GM19397 (cell line): Measurements from ENCODE around the gene MAGI1.

Experiments used
- ATAC-seq: cut with Tn5 transposase; IDR thresholded peaks from one replicate; pipeline ENCODE4 v1.9.1; 2021; ENCODE audit warnings: mild to moderate bottlenecking, moderate library complexity; ENCODE audit not compliant: unreplicated experiment

The MAGI1 gene

DNA sequence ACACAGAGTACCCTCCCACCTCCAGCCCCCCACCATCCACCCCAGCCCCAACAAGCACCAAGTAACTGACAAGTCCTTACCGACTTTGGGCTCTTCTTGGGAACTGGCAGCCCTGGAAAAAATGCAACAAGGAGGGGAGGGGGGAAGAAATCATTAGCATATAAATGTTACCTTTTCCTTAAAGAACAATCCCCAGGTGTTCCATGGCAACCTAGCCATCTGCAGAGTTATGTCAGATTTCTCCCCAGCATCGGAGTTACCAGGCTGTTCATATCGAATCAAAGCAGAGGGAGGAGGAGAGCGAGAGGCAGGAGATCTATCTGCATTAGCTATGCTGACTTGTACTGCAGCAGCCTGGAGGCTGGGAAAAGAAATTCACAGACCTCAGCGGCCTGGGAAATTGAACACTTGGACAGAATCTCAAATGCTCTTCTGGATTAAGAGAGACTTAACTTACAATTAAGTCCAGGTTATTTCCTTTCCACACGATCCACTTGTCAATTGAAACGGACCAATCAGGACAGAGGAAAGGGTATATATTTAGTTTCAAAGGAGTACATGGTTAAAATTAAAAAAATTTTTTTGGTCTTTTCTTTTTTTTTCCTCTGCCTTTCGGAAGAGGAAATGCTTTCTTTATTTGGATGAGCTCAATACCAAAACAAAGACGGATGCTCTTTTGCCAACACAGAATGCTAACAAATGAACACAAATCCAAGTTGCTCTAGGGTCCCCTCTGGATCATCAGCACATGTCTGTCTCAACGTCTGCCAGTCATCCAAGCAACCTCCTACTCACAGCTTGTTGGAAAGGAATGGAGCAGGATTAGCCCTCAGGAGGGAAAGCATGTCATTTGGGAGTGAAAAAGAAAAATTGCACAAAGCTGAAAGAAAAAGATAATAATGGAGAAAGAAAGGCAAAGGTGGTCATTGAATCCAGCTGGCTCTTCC lies 637.1 kb downstream of the MAGI1 start:
- ATAC-seq: no peak

DNA sequence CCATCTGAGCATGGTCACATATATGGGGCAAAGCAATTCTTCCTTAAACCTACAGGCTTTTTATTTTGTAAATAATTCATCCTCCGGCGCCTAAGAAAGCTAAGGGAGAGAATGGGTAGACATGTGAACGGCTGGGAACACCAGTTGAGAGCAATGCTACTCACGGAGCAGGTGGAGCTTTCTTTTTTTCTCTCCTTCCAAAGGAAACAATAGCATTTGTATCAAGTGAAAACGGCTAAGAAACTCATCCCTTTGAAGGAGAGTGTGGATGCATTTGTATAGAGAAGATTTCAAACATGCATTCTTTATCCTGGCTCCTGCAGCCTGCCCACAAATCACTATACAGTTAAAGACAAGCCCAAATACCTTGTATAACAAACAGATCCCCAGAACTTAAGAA lies 637.8 kb downstream of the MAGI1 start:
- ATAC-seq: no peak

DNA sequence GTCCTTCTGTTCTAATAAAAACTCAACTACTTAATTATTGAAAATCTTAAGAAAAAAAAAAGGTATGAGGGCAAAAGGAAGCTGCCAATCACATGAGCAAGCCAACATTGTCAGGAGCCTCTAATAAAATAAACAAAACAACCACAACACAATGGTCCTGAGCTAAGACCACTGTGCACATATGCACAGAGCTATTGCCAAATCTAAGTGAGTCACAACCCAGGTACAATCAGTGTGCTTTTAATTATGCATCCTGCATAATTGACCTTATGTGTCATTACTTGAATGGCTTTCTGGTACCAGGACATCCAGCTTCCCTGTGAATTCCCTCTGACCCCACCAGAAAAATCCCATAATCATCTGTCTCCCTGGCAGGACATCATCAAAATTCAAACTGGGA lies 639.8 kb downstream of the MAGI1 start:
- no peak for ATAC-seq

DNA sequence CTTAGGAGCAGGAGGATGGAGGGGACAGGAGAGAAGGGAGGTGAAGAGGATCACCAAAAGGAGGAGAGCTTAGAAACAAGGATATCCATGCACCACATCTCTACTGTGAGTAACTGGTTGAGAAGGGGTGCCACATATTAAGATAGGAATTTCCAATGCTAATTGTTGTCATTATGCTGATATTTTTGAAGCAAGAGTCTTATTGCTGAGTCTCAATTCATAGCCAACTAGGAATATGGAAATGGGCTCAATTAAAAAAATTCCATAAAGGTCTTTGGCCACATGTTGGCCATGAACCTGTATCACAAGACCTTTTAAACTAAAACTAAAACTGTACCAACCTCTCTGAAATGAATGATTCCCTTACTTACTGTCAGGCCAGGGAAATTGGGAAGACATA lies 642.6 kb downstream of the MAGI1 start:
- ATAC-seq: no peak

DNA sequence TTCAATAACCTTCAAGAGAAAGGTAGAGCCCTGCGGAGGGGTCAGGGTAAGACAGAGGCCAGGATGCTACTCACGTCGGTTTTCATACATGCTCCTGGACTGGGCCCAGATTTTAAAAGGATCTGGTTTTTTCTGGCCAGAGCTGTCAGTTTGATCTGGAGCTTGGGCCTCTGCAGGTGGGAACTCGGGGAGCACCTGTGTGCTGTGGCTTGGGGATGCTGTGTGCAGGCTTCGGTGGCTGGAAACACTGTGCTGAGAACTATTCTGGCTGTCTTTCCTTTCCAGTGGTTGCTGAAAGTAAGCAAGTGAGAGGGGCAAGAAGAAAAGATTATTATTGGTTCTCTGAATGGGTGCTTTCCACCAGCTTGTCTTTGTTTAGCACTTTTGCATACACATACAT lies 647.6 kb downstream of the MAGI1 start:
- ATAC-seq: no peak

DNA sequence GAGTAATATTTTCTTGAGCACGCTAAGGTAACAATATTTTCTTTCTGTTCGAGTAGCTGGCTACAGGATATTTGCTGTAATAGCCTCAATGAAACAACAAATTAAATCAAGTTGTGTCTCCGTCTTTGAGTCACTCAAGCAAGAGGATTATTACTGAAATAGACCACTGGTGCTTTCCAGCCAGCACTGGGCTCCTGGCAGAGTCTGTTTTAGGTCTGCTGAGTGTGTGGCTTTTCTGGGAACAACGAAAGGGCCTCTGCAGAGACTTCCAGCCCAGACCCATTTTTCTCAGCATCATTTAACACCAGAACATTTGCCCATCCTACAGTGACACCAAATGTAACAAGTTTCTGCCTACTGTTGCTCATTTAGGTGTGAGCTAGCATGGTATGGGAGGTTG lies 652.9 kb downstream of the MAGI1 start:
- ATAC-seq: no peak

DNA sequence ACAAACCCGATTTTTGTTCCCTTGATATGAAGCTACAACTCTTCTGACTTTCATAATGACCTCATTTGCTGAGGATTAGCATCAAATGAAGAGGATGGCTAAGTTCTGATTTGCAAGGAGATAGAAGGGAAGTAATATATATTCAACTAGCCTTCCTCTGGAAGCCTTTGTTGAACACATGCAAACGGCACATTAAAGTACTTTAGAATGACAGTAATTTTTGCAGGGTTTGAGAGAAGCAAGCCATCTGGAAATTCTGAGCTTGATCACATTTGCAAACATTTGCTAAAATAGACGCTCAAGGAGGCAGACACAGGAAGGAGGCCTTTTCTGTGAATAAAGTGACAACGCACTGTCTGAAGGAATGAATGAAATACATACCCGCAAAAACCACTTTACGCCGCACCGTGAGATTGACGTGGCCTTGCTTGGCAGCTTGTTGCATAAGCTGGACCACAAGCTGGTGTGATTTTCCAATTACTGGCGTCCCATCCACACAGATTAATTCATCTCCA lies 657.2 kb downstream of the MAGI1 start:
- no peak for ATAC-seq

DNA sequence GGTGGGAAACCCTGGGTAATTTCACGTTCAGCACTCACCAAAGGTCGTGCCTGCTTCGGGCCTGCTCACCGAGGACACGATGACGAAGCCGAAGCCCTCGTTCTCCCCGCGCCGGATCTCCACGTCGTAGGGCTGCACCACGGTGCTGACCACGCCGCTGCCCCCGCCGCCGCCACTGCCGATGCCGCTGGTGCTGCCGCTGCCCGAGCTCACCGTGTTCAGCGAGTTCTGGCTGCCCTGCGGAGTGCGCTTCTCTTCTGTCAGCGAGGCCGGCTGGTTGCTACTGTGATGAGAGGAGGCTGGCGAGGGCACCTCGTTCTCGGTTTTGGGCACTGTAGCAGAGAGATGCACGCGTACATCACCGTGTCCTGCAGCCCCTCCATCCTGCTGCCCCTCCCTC lies 659.5 kb downstream of the MAGI1 start:
- ATAC-seq: no peak

DNA sequence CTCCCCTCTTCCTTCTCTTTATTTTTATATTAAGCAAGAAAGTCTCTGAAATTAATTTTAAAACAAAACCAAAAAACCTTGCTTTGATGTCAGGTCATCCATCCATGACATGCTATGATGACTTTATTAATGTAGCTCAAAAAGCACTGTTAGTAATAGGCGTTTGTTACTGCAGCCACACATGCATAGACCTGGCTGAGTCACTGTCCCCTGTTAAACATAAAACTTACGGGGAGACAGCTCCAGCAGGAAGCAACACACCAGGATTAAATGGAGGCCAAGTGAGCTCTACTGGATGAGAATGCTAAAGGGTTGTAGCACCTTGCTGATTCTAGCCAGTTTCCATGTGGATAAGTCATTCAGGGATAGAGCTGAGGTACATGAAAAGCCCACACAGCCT lies 661.1 kb downstream of the MAGI1 start:
- ATAC-seq: no peak

DNA sequence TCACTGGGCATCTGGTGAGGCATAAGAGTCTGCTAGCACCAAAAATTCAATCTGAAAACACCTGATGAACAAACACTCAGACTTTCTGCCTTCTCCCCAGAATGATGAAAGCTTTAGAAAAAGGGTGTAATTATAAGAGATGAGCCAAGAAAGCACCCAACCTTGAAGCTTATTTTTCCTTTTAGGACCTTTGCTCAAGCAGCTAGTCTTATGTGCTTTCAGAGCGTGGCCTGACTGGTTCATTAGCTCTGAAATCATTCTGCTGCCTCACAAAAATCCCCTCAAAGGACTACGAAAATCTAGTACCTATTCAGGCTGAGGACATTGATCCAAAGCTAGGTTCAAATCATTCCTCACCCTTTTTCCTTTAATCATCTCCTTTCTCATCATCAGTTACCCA lies 662.3 kb downstream of the MAGI1 start:
- ATAC-seq: no peak

DNA sequence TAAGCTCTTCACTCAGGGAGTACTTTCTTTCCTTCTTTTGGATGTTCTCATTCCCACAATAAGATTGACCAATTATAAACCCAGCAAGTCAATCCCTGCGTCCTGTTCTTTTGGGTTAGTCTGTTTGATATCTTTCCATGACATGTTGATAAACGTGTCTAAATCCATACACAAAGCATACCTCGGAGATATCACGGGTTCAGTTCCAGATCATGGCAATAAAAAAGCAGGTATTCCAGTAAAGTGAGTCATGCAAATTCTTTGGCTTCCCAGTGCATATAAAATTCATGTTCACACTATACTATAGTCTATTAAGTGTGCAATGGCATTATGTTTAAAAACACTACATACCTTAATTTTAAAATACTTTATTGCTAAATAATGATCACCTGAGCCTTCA lies 667.7 kb downstream of the MAGI1 start:
- ATAC-seq: no peak

DNA sequence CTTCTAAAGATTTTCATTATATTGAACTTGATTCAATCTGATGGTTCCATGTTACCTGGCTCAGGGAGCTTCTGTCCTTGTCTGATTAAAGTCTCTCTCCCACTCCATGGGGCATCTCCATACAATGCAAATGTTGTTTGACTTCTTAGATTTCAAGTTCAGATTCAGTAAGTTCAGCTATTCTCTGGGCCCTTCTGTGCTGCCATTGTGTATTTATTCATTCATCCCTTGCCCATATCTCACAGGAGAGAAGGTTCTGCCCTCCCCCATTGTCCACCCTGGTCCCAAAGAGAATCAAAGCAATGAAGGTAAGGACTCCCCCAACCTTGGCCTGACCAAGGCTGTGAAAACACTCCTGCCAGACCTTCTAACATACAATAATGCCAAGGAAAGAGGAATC lies 669.9 kb downstream of the MAGI1 start:
- ATAC-seq: no peak

DNA sequence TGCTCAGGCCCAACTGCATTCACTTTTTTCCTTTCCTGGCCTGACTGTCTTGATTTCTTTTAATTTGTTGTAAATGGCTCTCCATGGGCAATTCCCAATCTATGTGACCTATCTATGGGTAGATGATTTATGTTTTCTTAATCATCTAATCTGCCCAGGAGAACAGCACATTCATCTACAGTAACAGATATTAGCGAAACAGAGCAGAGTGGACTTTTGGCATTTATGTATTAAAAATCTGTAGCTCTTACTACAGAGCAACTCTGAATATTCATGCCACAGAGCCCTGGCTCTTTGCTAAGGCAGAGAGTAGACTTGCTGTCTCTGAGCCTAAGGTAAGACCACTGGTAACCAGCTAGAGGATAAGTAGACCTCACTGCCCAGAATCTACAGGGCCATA lies 676.0 kb downstream of the MAGI1 start:
- ATAC-seq: no peak

DNA sequence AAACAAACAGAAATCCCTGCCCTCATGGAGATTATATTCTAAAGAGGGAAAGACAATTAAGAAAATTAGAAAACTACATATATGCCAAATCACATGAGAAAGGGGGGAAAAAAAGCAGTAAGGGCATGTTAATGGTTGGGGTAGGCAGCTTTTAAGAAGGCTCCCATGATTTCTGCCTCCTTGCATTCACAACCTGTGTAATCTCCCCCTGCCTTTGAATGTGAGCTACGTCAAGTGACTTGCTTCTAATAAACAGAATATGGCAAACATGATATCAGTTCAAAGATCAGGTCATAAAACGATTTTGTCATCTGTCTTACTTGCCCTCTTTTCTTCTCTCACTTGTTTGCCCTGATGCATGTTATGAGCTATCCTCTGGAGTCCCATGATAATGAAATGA lies 677.3 kb downstream of the MAGI1 start:
- no peak for ATAC-seq

DNA sequence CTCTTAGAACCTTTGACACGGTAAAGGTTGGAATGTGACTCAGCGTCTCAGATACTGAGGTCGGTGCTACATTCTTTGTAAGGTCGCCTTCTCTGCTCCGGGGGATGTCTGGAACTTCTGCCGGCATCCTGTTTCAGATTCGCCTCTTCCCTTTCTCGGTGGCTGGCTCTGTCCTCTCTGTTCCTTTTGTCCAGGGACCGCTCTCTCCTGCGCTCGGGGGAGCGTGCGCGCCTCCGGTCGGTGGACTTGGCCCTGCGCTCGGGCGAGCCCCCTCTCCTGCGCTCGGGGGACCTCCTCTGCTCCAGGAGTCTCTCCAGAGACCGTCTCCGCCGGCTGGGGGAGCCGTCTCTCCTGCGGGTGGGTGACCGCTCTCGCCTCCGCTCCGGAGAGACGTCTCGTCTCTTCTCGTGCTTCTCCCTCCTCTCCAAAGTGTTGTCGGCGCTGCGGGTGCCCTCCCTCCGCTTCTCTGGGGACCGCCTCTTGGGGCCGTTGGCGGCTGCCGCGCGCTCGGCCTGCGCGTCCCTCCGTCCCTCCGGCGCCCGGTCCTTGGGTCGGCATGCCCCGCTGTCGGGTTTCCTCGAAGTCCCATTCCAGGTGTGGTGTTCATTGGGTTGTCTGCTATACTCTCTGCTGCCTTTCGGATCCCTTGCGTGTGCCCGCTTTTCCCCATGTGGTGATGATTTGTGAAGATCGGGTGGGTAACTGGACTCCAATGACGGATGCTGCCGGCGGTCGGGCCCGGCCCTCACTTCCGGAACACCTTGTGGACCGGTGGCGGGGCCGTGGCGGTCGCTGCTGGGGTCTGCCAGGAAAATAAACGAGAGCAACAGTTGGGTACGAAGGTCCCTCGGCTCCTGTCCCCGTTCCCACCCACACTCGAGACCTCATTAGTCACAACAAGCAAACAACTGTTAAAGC lies 682.1 kb downstream of the MAGI1 start:
- no peak for ATAC-seq

DNA sequence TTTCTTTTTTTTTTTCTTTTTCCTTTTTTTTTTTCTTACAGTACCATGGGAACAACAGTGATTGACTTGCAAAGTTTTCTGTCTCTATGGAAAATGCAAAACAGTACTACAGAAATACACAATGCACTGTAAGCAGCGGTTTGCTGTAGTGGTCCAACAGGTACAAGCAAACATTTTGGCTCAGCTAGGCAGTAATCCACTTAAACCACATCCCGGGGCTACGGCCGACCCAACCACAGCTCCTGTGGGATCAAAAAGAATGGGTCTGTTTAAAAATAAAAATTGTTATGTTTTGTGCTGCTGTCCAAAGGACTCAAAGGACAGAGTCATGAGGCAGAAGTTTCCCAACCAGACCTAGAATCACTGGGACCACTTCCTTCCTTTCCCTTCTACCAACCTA lies 683.8 kb downstream of the MAGI1 start:
- ATAC-seq: no peak

DNA sequence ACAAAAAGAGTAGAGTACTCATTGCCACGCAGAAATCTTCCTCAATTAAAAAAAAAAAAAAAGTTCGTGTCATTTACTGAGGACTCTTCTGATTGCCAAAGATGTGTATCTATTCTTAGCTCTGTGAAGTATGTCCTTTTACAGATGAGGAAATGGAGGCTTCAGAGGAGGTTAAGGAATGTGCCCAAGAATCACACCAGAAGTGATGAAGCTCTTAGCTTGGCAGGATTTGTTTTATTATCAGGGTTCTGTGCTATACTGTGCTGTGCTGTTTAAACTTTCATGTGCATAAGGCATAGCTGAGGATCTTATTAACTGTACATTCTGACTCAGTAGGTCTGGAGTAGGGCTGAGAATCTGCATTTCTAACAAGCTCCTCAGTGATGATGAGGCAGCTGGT lies 685.8 kb downstream of the MAGI1 start:
- ATAC-seq: no peak

DNA sequence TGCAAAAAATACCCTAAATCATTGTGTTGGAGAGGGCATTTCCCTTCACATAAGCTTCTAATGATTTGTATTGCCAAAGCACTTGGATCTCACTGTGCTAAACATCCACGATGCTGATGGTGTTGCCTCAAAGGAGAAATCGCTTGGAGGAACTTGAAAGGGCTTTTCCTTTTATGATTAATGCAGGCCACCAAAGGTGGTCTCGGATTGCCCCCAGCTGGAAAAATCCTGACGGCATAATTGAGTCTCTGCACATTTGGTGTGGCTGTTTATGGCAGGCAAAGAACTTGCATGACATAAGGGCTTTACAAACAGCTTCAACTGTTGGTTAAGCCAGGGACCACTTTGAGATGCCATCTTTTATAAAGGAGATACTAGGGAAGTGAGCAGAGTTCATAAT lies 687.0 kb downstream of the MAGI1 start:
- no peak for ATAC-seq

DNA sequence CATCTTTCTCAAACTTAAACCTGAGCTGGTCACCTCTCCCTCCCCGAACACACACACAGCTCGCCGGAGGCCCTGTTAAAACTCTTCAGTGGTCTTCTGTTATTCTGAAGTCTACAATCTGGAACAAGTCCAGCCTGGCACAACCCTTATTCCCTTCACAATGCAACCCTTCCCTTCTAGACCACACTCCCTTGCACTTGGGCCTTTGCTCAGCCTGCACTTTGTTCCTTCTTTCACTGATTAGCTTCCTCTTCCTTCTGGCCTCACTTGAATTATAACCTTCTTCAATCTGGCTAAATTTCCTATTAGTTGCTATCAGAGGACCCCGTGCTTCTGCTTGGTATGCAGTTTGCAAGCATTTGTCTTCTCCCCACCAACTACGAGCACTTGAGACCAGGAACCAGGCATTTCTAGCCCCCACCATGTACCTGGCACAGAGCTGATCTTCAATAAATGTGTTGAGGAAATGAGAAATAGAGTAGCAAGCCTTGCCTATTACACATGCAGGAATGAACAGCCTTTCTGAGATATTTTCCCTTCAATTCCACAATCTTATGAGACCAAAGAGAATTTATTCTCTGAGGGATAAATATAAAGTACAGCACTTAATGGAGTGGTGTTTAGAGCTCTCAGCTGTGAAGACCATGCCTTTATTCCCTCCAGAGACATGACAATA lies 687.8 kb downstream of the MAGI1 start:
- ATAC-seq: no peak

DNA sequence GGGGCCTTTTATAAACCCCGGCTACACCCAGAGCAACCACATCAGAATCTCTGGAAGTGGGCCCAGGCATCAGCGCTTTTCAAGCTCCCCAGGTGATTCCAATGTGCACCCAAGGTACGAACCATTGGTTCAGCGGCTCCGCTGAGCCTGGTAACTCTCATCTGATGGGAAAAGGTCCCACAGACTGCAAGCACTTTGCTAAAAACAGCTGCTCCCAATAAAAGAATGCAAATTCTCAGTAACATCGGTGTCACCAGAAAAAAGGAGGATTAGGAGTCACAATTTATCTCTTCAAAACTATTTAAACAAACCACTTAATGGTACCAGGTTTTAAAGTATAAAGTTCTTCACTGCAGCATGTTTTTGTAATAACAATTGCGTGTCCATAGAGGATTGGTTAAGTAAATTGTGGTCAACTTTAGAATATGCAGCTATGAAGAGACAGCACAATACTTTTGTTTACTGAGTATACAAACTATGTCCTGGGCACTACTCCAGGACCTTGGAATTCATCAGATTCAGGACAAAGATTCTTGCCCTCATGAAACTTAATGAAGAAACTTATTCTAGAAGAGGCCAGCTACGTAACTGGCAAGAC lies 690.2 kb downstream of the MAGI1 start:
- ATAC-seq: no peak

DNA sequence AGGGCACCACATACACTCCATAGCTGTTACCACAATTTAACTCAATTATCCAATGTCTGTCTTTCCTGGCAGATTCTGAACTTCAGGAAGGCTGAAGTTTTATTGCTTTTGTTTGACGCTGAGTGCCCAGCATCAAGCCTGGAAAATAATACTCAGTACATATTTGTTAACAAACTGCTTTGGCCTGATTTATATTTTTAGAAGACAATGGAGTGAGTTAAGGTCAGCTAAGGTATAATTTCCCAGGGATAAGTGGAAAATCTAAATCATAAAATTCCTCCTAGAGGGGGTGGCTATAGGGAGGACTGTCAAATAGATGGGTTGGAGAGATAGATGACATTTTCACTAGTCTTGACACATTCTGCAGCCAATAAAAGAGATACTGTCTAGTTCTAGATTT lies 691.6 kb downstream of the MAGI1 start:
- no peak for ATAC-seq
